ENCODE measurements around the gene IDH3G. TPM values are rescaled to one million over a fixed set of nuclear protein-coding genes. Genes with fewer than 3 reads are reported as not detected.

The IDH3G gene
- total RNA-seq, 2 experiments from 2014 or later = 51.8 to 52.5 TPM

DNA sequence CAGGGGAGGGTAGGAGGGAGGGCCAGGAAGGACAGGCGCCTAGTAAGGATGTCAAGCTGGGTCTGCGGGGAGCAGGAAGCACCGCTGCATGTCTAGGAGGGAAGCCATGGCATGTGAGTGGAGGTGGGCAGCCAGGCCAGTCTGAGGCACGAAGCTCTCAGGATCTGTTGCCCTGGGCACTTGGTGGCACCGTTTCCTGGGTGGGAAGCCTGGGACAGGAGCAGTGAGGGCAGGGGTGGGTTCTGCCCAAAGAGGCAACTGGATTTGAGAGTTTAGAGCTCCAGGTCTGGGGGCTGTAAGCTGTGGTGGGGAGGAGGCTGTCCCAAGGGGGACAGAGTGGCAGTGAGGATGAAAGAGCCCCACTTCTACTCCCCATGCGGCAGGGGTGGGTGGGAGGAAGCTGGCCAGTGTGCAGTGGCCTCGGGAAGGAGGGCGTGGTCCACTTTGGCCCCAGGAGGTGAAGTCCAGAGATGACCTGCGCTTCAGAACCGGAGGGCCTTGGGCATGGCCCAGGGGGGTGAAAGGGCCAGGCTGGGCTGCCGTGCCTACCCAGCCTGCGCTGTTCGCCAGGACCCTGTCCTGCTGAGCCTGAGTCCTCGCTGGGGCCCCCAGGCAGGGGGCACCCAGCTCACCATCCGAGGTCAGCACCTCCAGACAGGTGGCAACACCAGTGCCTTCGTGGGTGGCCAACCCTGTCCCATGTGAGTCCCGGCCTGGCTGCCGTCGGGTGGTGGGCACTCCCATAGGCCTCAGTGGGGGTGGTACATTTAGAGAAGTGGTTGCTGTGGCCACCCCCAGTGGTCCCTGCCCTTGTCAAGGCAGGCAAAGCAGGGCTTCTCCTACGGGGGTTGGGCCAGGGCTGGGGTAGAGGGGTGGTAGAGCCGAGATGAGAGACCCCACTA is 21.6 kb downstream of the IDH3G start:
- H3K4me2 ChIP-seq (ENCODE audit: low read length) = no peak overlapping the region
- H4K20me1 ChIP-seq (ENCODE audit: insufficient read depth, low read length) = no peaks in the 10 kb centered on the region
- TF ChIP-seq EZH2phosphoT487 (IDR thresholded peaks at IDR 0.05; ENCODE audit: borderline replicate concordance, low read depth, low read length) = no peak
- TF ChIP-seq, protein P1, sequence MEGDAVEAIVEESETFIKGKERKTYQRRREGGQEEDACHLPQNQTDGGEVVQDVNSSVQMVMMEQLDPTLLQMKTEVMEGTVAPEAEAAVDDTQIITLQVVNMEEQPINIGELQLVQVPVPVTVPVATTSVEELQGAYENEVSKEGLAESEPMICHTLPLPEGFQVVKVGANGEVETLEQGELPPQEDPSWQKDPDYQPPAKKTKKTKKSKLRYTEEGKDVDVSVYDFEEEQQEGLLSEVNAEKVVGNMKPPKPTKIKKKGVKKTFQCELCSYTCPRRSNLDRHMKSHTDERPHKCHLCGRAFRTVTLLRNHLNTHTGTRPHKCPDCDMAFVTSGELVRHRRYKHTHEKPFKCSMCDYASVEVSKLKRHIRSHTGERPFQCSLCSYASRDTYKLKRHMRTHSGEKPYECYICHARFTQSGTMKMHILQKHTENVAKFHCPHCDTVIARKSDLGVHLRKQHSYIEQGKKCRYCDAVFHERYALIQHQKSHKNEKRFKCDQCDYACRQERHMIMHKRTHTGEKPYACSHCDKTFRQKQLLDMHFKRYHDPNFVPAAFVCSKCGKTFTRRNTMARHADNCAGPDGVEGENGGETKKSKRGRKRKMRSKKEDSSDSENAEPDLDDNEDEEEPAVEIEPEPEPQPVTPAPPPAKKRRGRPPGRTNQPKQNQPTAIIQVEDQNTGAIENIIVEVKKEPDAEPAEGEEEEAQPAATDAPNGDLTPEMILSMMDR (conservative IDR thresholded peaks at IDR 0.05; ENCODE audit: low read length) = no peak
- no peak overlapping the region for H2AFZ ChIP-seq (ENCODE audit: low read length)
- CTCF ChIA-PET (ENCODE audit: unreplicated experiment) = no interaction called here
- DNase-seq (ENCODE audit: low spot score) = no peak
- H3K4me1 ChIP-seq (ENCODE audit: insufficient read depth, low read length, poor library complexity, severe bottlenecking) = no peaks in the 10 kb centered on the region
- no peaks in the 10 kb centered on the region for H3K36me3 ChIP-seq (ENCODE audit: insufficient read depth, low read length)
- H3K9me3 ChIP-seq (ENCODE audit: low read length) = no peaks in the 10 kb centered on the region
- H3K27ac ChIP-seq (ENCODE audit: low read depth, low read length, poor library complexity, severe bottlenecking) = no peak overlapping the region
- no peaks in the 10 kb centered on the region for H3K79me2 ChIP-seq (ENCODE audit: insufficient read depth, low read depth, low read length)
- intact Hi-C loops (cut with micrococcal nuclease; ENCODE audit: unreplicated experiment) = no loop called here
- POLR2A ChIA-PET = no interaction called here
- no peak overlapping the region for H3K4me3 ChIP-seq (ENCODE audit: low read depth, low read length, poor library complexity, severe bottlenecking)
- BruUV-seq (replicated peaks) = no TSS peak
- no peaks in the 10 kb centered on the region for H3K9me2 ChIP-seq (ENCODE audit: insufficient read depth, low read length)

- H3K4me1 ChIP-seq (ENCODE audit: insufficient read depth, low read length, poor library complexity, severe bottlenecking) = no peaks in the 10 kb centered on the region
- H3K9me3 ChIP-seq (ENCODE audit: low read length) = no peaks in the 10 kb centered on the region
- H2AFZ ChIP-seq (ENCODE audit: low read length) = no peak overlapping the region
- no peak for DNase-seq (ENCODE audit: low spot score)
- no peaks in the 10 kb centered on the region for H4K20me1 ChIP-seq (ENCODE audit: insufficient read depth, low read length)
- intact Hi-C loops (cut with micrococcal nuclease; ENCODE audit: unreplicated experiment) = no loop called here
- H3K9me2 ChIP-seq (ENCODE audit: insufficient read depth, low read length) = no peaks in the 10 kb centered on the region
- CTCF ChIA-PET (ENCODE audit: unreplicated experiment) = interaction anchor here (0.6 kb wide), 1 partner anchor 32 kb away, joined by 4 read pairs; no protein-coding TSS in a partner anchor
- TF ChIP-seq EZH2phosphoT487 (IDR thresholded peaks at IDR 0.05; ENCODE audit: borderline replicate concordance, low read depth, low read length) = no peak
- TF ChIP-seq, protein P1 (conservative IDR thresholded peaks at IDR 0.05; ENCODE audit: low read length) = no peak
- no peak overlapping the region for H3K4me2 ChIP-seq (ENCODE audit: low read length)
- H3K27ac ChIP-seq (ENCODE audit: low read depth, low read length, poor library complexity, severe bottlenecking) = no peak overlapping the region
- no peak overlapping the region for H3K4me3 ChIP-seq (ENCODE audit: low read depth, low read length, poor library complexity, severe bottlenecking)
- no peaks in the 10 kb centered on the region for H3K79me2 ChIP-seq (ENCODE audit: insufficient read depth, low read depth, low read length)
- BruUV-seq (replicated peaks) = no TSS peak
- H3K36me3 ChIP-seq (ENCODE audit: insufficient read depth, low read length) = no peaks in the 10 kb centered on the region
- POLR2A ChIA-PET = no interaction called here
Measured at GRCh38 chrX:153771415-153772315, 22.5 kb downstream of the IDH3G start.
